Astrocyte of the spinal cord (primary cell): ENCODE measurements around the gene PGM5.
A peak's percentile ranks its signal among the peaks of the same experiment; 100 is the strongest.

Source experiments
- DNase-seq: peaks from one replicate; pipeline ENCODE4 v3.0.0; 2011; ENCODE audit warnings: low read depth, low spot score
- H3K4me3 ChIP-seq: 2 replicates; pipeline ENCODE4 v1.5.1; 2011; ENCODE audit warnings: low read depth, mild to moderate bottlenecking, low read length, moderate library complexity
- CTCF ChIP-seq: IDR thresholded peaks from 2 replicates; pipeline ENCODE4 v1.5.1; 2012; ENCODE audit warnings: low read depth, mild to moderate bottlenecking, low read length, inconsistent platforms
- in situ Hi-C: cut with HindIII; loops from 2 replicates; pipeline ENCODE4 v1.10.0; 2017; ENCODE audit warnings: low sequenced_read_pairs

The PGM5 gene

GRCh38 chr9:68502279-68502678 lies 145.9 kb downstream of the PGM5 start:
- no peak for DNase-seq
- TF ChIP-seq CTCF: no peak
- H3K4me3 ChIP-seq: no peak overlapping the region
- in situ Hi-C loops: no loop called here

GRCh38 chr9:68505681-68506409 lies 149.4 kb downstream of the PGM5 start:
- no peak for DNase-seq
- in situ Hi-C loops: no loop called here
- no peak for TF ChIP-seq CTCF
- no peak overlapping the region for H3K4me3 ChIP-seq

GRCh38 chr9:68506551-68506950 lies 150.1 kb downstream of the PGM5 start:
- DNase-seq: no peak
- TF ChIP-seq CTCF: no peak
- in situ Hi-C loops: no loop called here
- no peak overlapping the region for H3K4me3 ChIP-seq

- no peak overlapping the region for H3K4me3 ChIP-seq
- in situ Hi-C loops: no loop called here
- peak; percentile 16 for DNase-seq
- TF ChIP-seq CTCF: peak; percentile 62
Measured at GRCh38 chr9:68507130-68507805, 150.9 kb downstream of the PGM5 start.

GRCh38 chr9:68507806-68508145 lies 151.4 kb downstream of the PGM5 start:
- no peak overlapping the region for H3K4me3 ChIP-seq
- DNase-seq: no peak
- in situ Hi-C loops: no loop called here
- TF ChIP-seq CTCF: no peak

GRCh38 chr9:68508547-68508946 lies 152.1 kb downstream of the PGM5 start:
- H3K4me3 ChIP-seq: no peak overlapping the region
- DNase-seq: no peak
- in situ Hi-C loops: no loop called here
- TF ChIP-seq CTCF: no peak
